Body of pancreas (tissue), 4 donors: ENCODE measurements around the gene FJX1. TPM values are rescaled to one million over a fixed set of nuclear protein-coding genes. Genes with fewer than 3 reads are reported as not detected.

ENCODE experiments used
- ATAC-seq: fragments of 150-250 bp; one replicate; pipeline ENCODE4 v1.9.1; 2016
- DNase-seq, 4 donors: peaks; one replicate each; pipeline ENCODE4 v3.0.0-alpha.2; 2019
- H3K27ac ChIP-seq, 4 donors: fragments of 200-600 bp; sonication (generic); 1 replicate in 3 of 4; 2 replicates in 1 of 4; pipeline versions ENCODE4 v1.5.1 to v1.6.1; 2016 to 2019; ENCODE audit warnings: mild to moderate bottlenecking in 1 of 4, mixed read lengths in 1 of 4, moderate library complexity in 1 of 4
- H3K27me3 ChIP-seq, 2 donors: fragments of 200-600 bp; sonication (generic); one replicate each; pipeline ENCODE4 v1.6.0; 2016; ENCODE audit warnings: mild to moderate bottlenecking in 1 of 2
- H3K36me3 ChIP-seq, 2 donors: fragments of 200-600 bp; sonication (generic); replicated peaks in 1 of 2; 2 replicates each; pipeline ENCODE4 v1.5.1; 2016; ENCODE audit warnings: low read depth in 2 of 2; ENCODE audit not compliant: insufficient read depth in 1 of 2
- H3K4me1 ChIP-seq: fragments of 200-600 bp; sonication (generic); one replicate; pipeline ENCODE4 v1.6.0; 2016
- H3K4me3 ChIP-seq, 2 donors: fragments of 200-600 bp; sonication (generic); 1 replicate in 1 of 2; 2 replicates in 1 of 2; pipeline ENCODE4 v1.5.1; 2016 to 2019
- H3K9me3 ChIP-seq, 3 donors: fragments of 200-600 bp; sonication (generic); 1 replicate in 2 of 3; 2 replicates in 1 of 3; pipeline ENCODE4 v1.5.1; 2016
- POLR2A ChIP-seq, 3 donors: fragments of 450-650 bp; IDR thresholded peaks; one replicate each; pipeline ENCODE4 v1.6.1; 2016; ENCODE audit warnings: antibody characterized with exemption in 3 of 3, mild to moderate bottlenecking in 2 of 3
- WGBS, 2 donors: methylation state at CpG; one replicate each; pipeline ENCODE4 v1.1.5; 2017; 5-methylcytosine and 5-hydroxymethylcytosine counted together
- intact Hi-C: fragments of 100-400 bp; cut with DNase I; formaldehyde crosslinking; loops from one replicate; pipeline ENCODE4 v1.15.1; 2023
- total RNA-seq, 2 donors: library from RNA; depleted of rRNA; stranded (reverse); fragments of >200 nt; gene quantifications; one replicate each; pipeline ENCODE4 v1.1.0, GENCODE V29; 2016
- TF ChIP-seq, protein P1 (sequence below), 7 experiments: fragments of 450-650 bp in 4 of 7; fragments of 200-600 bp in 3 of 7; sonication (generic) in 3 of 7; IDR thresholded peaks; one replicate each; pipeline ENCODE4 v1.5.1; 2016 to 2019; ENCODE audit warnings: antibody characterized with exemption in 7 of 7

FJX1 gene
- total RNA-seq, 2 donors from 2014 or later: 4.2 to 17.1 TPM

DNA sequence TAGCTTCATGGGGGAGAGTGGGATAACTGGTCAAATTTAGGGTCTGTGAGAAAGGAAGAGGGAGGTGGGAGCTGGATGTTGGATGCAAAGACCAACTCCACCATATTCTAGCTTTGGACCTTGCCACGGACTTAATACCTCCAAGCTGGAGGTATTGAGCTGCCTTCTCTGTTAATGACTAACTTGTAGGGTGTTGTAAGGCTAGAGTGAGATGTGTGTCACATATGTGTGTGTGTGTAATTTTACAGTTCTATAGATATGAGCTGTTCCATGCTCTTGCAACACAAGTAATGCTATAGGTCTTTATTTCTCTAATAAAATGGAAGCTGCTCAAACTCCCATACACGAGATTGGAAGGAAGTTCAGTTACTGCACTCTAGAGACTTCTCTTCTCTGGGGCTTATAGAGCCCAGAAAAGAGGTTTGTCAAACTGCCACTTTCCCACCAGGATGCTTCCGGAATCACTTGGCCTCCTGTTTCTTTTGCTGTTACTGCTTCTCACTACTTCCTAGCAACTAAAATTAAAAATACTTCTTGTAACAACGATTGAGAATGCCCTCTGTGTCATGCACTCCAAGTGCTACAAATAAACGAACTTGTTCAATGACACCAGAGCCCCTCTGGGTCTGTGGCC is 16.0 kb upstream of the FJX1 start:
- ATAC-seq (no peak), DNase-seq (no peak)
- H3K36me3 ChIP-seq: no peaks in the 10 kb centered on the region
- no peak for TF ChIP-seq POLR2A (IDR thresholded peaks at IDR 0.05)
- TF ChIP-seq, protein P1, sequence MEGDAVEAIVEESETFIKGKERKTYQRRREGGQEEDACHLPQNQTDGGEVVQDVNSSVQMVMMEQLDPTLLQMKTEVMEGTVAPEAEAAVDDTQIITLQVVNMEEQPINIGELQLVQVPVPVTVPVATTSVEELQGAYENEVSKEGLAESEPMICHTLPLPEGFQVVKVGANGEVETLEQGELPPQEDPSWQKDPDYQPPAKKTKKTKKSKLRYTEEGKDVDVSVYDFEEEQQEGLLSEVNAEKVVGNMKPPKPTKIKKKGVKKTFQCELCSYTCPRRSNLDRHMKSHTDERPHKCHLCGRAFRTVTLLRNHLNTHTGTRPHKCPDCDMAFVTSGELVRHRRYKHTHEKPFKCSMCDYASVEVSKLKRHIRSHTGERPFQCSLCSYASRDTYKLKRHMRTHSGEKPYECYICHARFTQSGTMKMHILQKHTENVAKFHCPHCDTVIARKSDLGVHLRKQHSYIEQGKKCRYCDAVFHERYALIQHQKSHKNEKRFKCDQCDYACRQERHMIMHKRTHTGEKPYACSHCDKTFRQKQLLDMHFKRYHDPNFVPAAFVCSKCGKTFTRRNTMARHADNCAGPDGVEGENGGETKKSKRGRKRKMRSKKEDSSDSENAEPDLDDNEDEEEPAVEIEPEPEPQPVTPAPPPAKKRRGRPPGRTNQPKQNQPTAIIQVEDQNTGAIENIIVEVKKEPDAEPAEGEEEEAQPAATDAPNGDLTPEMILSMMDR (IDR thresholded peaks at IDR 0.05): no peak
- no peaks in the 10 kb centered on the region for H3K27me3 ChIP-seq
- H3K4me1 ChIP-seq: peaks cover 7% of the 10 kb centered on the region
- H3K9me3 ChIP-seq: no peaks in the 10 kb centered on the region
- no peak overlapping the region for H3K27ac ChIP-seq
- H3K4me3 ChIP-seq: no peak overlapping the region
- 41 to 42% methylated on average over 5 of the region's 5 CpGs for WGBS, 2 donors
- intact Hi-C loops: no loop called here

DNA sequence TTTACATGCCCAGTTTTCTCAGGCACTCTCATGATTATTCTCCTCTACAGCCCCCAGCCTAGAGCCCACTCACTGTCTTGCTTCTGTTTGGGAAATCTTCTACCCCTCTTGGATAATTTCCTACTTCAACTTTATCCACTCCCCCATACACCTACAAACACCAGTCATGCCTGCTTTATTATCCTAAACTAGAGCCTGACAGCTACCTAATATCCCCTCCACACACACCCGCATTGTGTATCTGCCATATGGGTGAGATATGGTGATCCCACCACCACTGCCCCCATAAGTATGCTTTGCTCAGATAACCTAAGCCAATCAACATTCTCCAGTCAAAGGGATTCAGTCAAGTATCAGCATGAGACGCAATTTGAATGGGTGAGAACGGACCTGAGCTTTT is 15.3 kb upstream of the FJX1 start:
- DNase-seq (no peak), ATAC-seq (no peak)
- no peak overlapping the region for H3K27ac ChIP-seq
- intact Hi-C loops: no loop called here
- 89 to 90% methylated on average over 3 of the region's 3 CpGs for WGBS, 2 donors
- H3K4me1 ChIP-seq: peaks cover 5% of the 10 kb centered on the region
- no peaks in the 10 kb centered on the region for H3K9me3 ChIP-seq
- no peaks in the 10 kb centered on the region for H3K36me3 ChIP-seq
- H3K4me3 ChIP-seq: no peak overlapping the region
- TF ChIP-seq, protein P1 (IDR thresholded peaks at IDR 0.05): no peak
- H3K27me3 ChIP-seq: no peaks in the 10 kb centered on the region

DNA sequence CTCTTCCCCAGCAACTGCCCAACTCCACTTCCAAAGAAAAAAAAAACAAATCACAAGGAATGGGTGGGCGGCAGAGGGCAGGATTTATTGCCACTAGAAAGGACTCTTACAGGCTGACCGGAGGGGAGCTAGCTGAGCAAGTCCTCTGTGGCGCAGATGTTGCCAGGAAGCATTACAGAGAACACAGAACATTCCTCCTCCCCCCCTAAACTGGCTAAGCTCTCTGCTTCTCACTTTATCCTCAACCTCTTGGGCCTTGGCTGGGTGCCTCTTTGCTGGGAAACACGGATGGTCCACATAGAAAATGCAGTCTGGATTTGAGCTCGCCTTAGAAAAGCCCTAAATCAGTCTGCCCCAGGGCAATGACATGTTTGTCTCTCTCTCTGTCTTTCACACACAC is 12.6 kb upstream of the FJX1 start:
- no peak overlapping the region for H3K4me3 ChIP-seq
- 49 to 55% methylated on average over 5 of the region's 5 CpGs for WGBS, 2 donors
- TF ChIP-seq, protein P1 (IDR thresholded peaks at IDR 0.05): no peak
- TF ChIP-seq POLR2A (IDR thresholded peaks at IDR 0.05): no peak

DNA sequence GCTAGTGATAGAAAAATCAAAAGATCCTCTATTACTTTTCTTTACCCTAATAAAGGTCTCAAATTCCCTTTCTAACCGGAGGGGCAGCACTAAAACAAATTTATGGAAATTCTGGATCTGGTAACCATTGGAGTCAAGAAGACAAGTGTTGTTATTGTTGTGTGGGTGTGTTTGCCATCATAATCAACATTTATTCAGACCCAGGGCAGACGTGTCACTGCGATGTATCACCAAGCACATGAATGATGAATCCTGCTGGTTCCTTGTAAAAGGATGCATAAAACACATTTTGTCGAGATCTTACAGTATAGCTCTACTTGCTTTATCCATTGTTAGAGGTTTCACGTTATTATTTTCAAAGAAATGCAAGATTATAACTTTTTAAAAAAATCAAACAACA is 12.1 kb upstream of the FJX1 start:
- H3K4me3 ChIP-seq: no peak overlapping the region
- intact Hi-C loops: no loop called here
- H3K27me3 ChIP-seq: no peaks in the 10 kb centered on the region
- H3K4me1 ChIP-seq: no peaks in the 10 kb centered on the region
- DNase-seq: no peak
- no peak overlapping the region for H3K27ac ChIP-seq
- no peak for ATAC-seq
- TF ChIP-seq, protein P1 (IDR thresholded peaks at IDR 0.05): no peak
- no peak for TF ChIP-seq POLR2A (IDR thresholded peaks at IDR 0.05)
- WGBS, 2 donors: 62 to 71% methylated on average over 5 of the region's 5 CpGs
- no peaks in the 10 kb centered on the region for H3K36me3 ChIP-seq
- H3K9me3 ChIP-seq: no peaks in the 10 kb centered on the region

More for the DNA sequence above, 12.6 kb upstream of the FJX1 start:
- Histone ChIP-seq H3K4me1 (no peaks in the 10 kb centered on the region), H3K36me3 (no peaks in the 10 kb centered on the region), H3K27ac (no peak overlapping the region), H3K27me3 (no peaks in the 10 kb centered on the region), H3K9me3 (no peaks in the 10 kb centered on the region)
- ATAC-seq: peak; percentile 35
- peak in 2 of 4 donors; percentile 13 to 19 for DNase-seq
- intact Hi-C loops: no loop called here

DNA sequence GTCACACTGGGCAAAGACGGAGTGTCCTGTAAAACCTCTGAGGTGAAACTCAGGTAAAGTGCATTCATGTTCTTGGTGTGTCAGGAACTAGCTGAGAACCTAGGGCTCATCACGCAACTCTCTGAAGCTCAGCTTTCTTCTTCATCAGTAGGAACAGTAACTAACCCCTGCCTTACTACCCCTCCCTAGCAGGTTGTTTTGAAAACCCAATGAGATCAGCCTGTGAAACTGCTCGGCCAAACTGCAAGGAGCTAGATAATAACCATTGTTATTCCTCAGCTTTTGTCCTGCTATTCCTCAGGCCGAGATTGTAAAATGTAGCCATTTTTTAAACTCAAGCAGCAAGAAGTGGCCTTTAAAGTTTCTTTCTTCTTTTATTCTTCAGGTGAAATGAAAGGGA is 9.8 kb upstream of the FJX1 start:
- 68 to 76% methylated on average over 4 of the region's 4 CpGs for WGBS, 2 donors
- DNase-seq (no peak), ATAC-seq (no peak)
- no peaks in the 10 kb centered on the region for H3K27me3 ChIP-seq
- intact Hi-C loops: no loop called here
- no peak overlapping the region for H3K27ac ChIP-seq
- no peaks in the 10 kb centered on the region for H3K9me3 ChIP-seq
- H3K4me1 ChIP-seq: no peaks in the 10 kb centered on the region
- H3K36me3 ChIP-seq: no peaks in the 10 kb centered on the region
- no peak for TF ChIP-seq POLR2A (IDR thresholded peaks at IDR 0.05)
- H3K4me3 ChIP-seq: no peak overlapping the region
